Omental fat pad (tissue), 4 donors: ENCODE results near the gene NDUFA8. TPM values are rescaled to one million over a fixed set of nuclear protein-coding genes. Genes with fewer than 3 reads are reported as not detected.
"Not testable (repeated sequence)": the region's sequence is repeated elsewhere in the genome, so short reads cannot be mapped to it uniquely, and the experiment has no call there.

Experiments
- ATAC-seq: fragments of 150-250 bp; one replicate; pipeline ENCODE4 v1.9.1; 2016; ENCODE audit warnings: mild to moderate bottlenecking, moderate library complexity; ENCODE audit not compliant: low FRiP score
- DNase-seq: peaks from one replicate; pipeline ENCODE4 v3.0.0-alpha.2; 2019; ENCODE audit warnings: low spot score
- CTCF ChIP-seq, 3 donors: fragments of 450-650 bp; IDR thresholded peaks; one replicate each; pipeline ENCODE4 v1.5.1; 2016 to 2017; ENCODE audit warnings: antibody characterized with exemption in 3 of 3, mild to moderate bottlenecking in 3 of 3, moderate library complexity in 2 of 3
- total RNA-seq, 4 donors: library from RNA; depleted of rRNA; stranded (reverse); fragments of >200 nt; gene quantifications; one replicate each; pipeline ENCODE4 v1.1.0, GENCODE V29; 2016

Gene NDUFA8
- total RNA-seq, 4 donors from 2014 or later = 22.8 to 41.7 (median 30.0) TPM

GRCh38 chr9:122118343-122119165, 41.0 kb downstream of the NDUFA8 start:
- DNase-seq (no peak), ATAC-seq (no peak)
- TF ChIP-seq CTCF (IDR thresholded peaks at IDR 0.05) = no peak

- DNase-seq, ATAC-seq: not testable (repeated sequence)
These were observed 42.3 kb downstream of the NDUFA8 start for GRCh38 chr9:122117241-122117640.

- ATAC-seq = no peak
- no peak for TF ChIP-seq CTCF (IDR thresholded peaks at IDR 0.05)
- DNase-seq = no peak
These were observed 43.0 kb downstream of the NDUFA8 start for GRCh38 chr9:122116448-122117173.

- TF ChIP-seq CTCF (IDR thresholded peaks at IDR 0.05) = no peak
- ATAC-seq (no peak), DNase-seq (no peak)
These were observed 43.5 kb downstream of the NDUFA8 start for GRCh38 chr9:122116040-122116439.

- no peak for ATAC-seq
- no peak for DNase-seq
- no peak for TF ChIP-seq CTCF (IDR thresholded peaks at IDR 0.05)
These were observed 44.2 kb downstream of the NDUFA8 start for GRCh38 chr9:122115176-122116035.

GRCh38 chr9:122113574-122113973, 46.0 kb downstream of the NDUFA8 start:
- ATAC-seq (no peak), DNase-seq (no peak)
- no peak for TF ChIP-seq CTCF (IDR thresholded peaks at IDR 0.05)

GRCh38 chr9:122112238-122112637, 47.3 kb downstream of the NDUFA8 start:
- no peak for TF ChIP-seq CTCF (IDR thresholded peaks at IDR 0.05)
- no peak for DNase-seq
- ATAC-seq = no peak
